Subcutaneous adipose tissue (tissue), 4 donors: ENCODE data around the gene SYT11. TPM values are rescaled to one million over a fixed set of nuclear protein-coding genes. Genes with fewer than 3 reads are reported as not detected.
A peak's percentile ranks its signal among the peaks of the same experiment; 100 is the strongest.

Experiments
- CTCF ChIP-seq: fragments of 450-650 bp; IDR thresholded peaks from one replicate; pipeline ENCODE4 v1.5.1; 2016; ENCODE audit warnings: low read depth, mild to moderate bottlenecking, control low read depth, antibody characterized with exemption, moderate library complexity
- small RNA-seq: library from RNA; depleted of rRNA; stranded (forward); fragments of <200 nt; gene quantifications from one replicate; pipeline ENCODE3, GENCODE V24; 2016
- total RNA-seq, 4 donors: library from RNA; depleted of rRNA; stranded (reverse); fragments of >200 nt; gene quantifications; one replicate each; pipeline ENCODE4 v1.1.0, GENCODE V29; 2016

The SYT11 gene
- total RNA-seq, 4 donors from 2014 or later: 4.3 to 13.8 (median 5.2) TPM

DNA sequence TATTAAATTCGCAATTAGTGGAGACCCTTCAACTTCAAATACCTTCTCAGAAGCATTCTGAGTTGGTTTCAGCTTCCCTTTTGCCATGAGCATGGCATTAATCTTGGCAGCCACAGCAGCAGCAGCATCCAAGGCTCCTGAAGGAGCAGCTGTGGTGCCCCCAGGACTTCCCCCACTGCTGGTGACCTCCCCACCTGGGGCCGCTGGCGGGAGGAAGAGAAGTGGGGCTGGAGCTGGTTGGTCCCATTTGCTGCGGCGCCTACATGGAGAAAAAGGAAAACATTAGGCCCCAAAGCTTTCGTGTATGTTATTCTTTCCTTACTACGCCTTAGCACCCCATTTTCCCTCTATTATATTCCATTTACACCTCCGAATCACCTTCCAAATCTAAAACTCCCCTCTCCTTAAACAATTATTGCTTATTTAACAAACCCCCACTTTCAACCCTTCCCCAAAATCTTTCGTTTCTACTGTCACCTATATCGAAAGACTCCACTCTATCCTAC lies 74.3 kb downstream of the SYT11 start:
- no peak for TF ChIP-seq CTCF

- no peak for TF ChIP-seq CTCF
Observed at GRCh38 chr1:155934097-155934935, 74.9 kb downstream of the SYT11 start, which contains the start of gene KHDC4. Gene KHDC4, minus strand, starts transcription at chr1:155934413. Its CDS starts 40 bp downstream, at chr1:155934373.

Small RNA genes within 50 kb of the gene (small RNA-seq; reads per million reads assigned to genes)
- gene RF00015 (not detected), gene SCARNA4 (not detected), gene SNORA80E (121 reads per million, percentile 98 among the genes with 10 or more reads in this experiment)

Other genes starting within 250 kb of the SYT11 start
- gene MSTO1, start 249.3 kb upstream of the SYT11 start, total RNA-seq: 10 to 100 TPM in 3 of 4 donors, 1 to 10 TPM in 1; 7.3 to 14.5 (median 12.7) TPM
- gene YY1AP1, start 170.8 kb upstream of the SYT11 start, total RNA-seq: 100 to 1,000 TPM in 1 of 4 donors, 10 to 100 TPM in 3; 69.3 to 109 (median 81.3) TPM
- 100 to 1,000 TPM; 105 to 180 (median 117) TPM for gene DAP3, start 170.5 kb upstream of the SYT11 start, total RNA-seq
- 10 to 100 TPM; 30.9 to 42.8 (median 36.3) TPM for gene GON4L, start 2.4 kb upstream of the SYT11 start, total RNA-seq
- gene RIT1, start 51.8 kb downstream of the SYT11 start, total RNA-seq: 10 to 100 TPM; 24.3 to 40.1 (median 28.4) TPM
- gene KHDC4, start 74.8 kb downstream of the SYT11 start, total RNA-seq: 10 to 100 TPM; 30.9 to 62.0 (median 39.5) TPM
- not detected for gene RXFP4, start 82.1 kb downstream of the SYT11 start, total RNA-seq
- 100 to 1,000 TPM in 3 of 4 donors, 10 to 100 TPM in 1; 77.9 to 143 (median 131) TPM for gene ARHGEF2, start 119.0 kb downstream of the SYT11 start, total RNA-seq
- gene SSR2, start 161.4 kb downstream of the SYT11 start, total RNA-seq: 100 to 1,000 TPM; 117 to 238 (median 185) TPM
- gene UBQLN4, start 194.2 kb downstream of the SYT11 start, total RNA-seq: 10 to 100 TPM; 15.1 to 16.5 (median 16.2) TPM
- gene LAMTOR2, start 195.2 kb downstream of the SYT11 start, total RNA-seq: 10 to 100 TPM; 51.7 to 80.1 (median 66.9) TPM
- not detected for gene RAB25, start 201.6 kb downstream of the SYT11 start, total RNA-seq
- gene MEX3A, start 222.9 kb downstream of the SYT11 start, total RNA-seq: under 1 TPM; 0.17 to 0.57 (median 0.27) TPM